Adrenal gland (tissue), 12 donors: ENCODE measurements around the gene APBB2. TPM values are rescaled to one million over a fixed set of nuclear protein-coding genes. Genes with fewer than 3 reads are reported as not detected.
A peak's percentile ranks its signal among the peaks of the same experiment; 100 is the strongest.

Source experiments
- DNase-seq, 7 donors: peaks; one replicate each; pipeline ENCODE4 v3.0.0-alpha.2; 2019 to 2020
- H3K27ac ChIP-seq, 5 donors: fragments of 200-600 bp; sonication (generic) in 4 of 5; 1 replicate in 3 of 5; 2 replicates in 2 of 5; pipeline versions ENCODE4 v1.5.1 to v1.8.0; 2016 to 2020; ENCODE audit warnings: mild to moderate bottlenecking in 1 of 5
- H3K27me3 ChIP-seq: fragments of 200-600 bp; 2 replicates; pipeline ENCODE4 v1.8.0; 2021
- H3K36me3 ChIP-seq, 2 donors: fragments of 200-600 bp; replicated peaks in 1 of 2; 1 replicate in 1 of 2; 2 replicates in 1 of 2; pipeline versions ENCODE4 v1.5.1 to v1.8.0; 2018 to 2022
- H3K4me1 ChIP-seq, 2 donors: fragments of 200-600 bp; replicated peaks in 1 of 2; 1 replicate in 1 of 2; 2 replicates in 1 of 2; pipeline versions ENCODE4 v1.5.1 to v1.8.0; 2018 to 2021
- H3K4me3 ChIP-seq, 4 donors: fragments of 200-600 bp; sonication (generic) in 3 of 4; one replicate each; pipeline ENCODE4 v1.5.1; 2016 to 2018
- H3K9me3 ChIP-seq, 3 donors: fragments of 200-600 bp; sonication (generic) in 1 of 3; replicated peaks in 1 of 3; 1 replicate in 2 of 3; 2 replicates in 1 of 3; pipeline versions ENCODE4 v1.5.1 to v1.8.0; 2016 to 2021
- CTCF ChIP-seq, 6 experiments: fragments of 450-650 bp in 4 of 6; fragments of 200-600 bp in 2 of 6; sonication (generic) in 1 of 6; IDR thresholded peaks; 1 replicate in 5 of 6; 2 replicates in 1 of 6; pipeline versions ENCODE4 v1.5.1 to v1.8.0; 2016 to 2021; ENCODE audit warnings: antibody characterized with exemption in 6 of 6, mild to moderate bottlenecking in 2 of 6, moderate library complexity in 1 of 6
- POLR2A ChIP-seq, 2 donors: fragments of 450-650 bp; IDR thresholded peaks; one replicate each; pipeline ENCODE4 v1.6.1; 2017; ENCODE audit warnings: antibody characterized with exemption in 2 of 2, mild to moderate bottlenecking in 2 of 2, moderate library complexity in 1 of 2
- WGBS, 4 donors: extraction: QIAGEN DNeasy Blood & Tissue Kit in 2 of 4; methylation state at CpG; one replicate each; pipeline versions ENCODE4 v1.1.5 to v1.1.7; 2013 to 2017; 5-methylcytosine and 5-hydroxymethylcytosine counted together
- intact Hi-C, 2 donors: fragments of 100-400 bp; cut with DNase I; formaldehyde crosslinking; loops; one replicate each; pipeline versions ENCODE4 v1.14.1 to v1.15.0; 2022 to 2023
- polyA plus RNA-seq, 3 donors: library from polyadenylated mRNA; stranded (reverse); fragments of 200-250 nt in 2 of 3; fragments of 350-450 nt in 1 of 3; fragmentation: Illumina TruSeq in 1 of 3; extraction: RNeasy Lipid Tissue Mini Kit (QIAGEN cat#74804) in 1 of 3; gene quantifications; one replicate each; pipeline ENCODE4 v1.2.3, GENCODE V29; 2013 to 2014
- total RNA-seq, 9 donors: library from RNA; depleted of rRNA in 4 of 9; stranded (reverse); fragments of >200 nt in 4 of 9; fragments of 120-200 nt in 1 of 9; fragmentation: NEBNext Ultra II Directional in 1 of 9; extraction: Animal tissue kit (Norgen Biotek cat#: 25700) in 1 of 9; gene quantifications; one replicate each; pipeline versions ENCODE4 v1.1.0 to v1.2.4, GENCODE V29; 2013 to 2023
- donor health status: healthy with polysubstance abuse.
- donor health status: Bipolar disorder and iron deficiency.
- donor health status: DM: yes; HTN: yes; CAD: no.
- donor health status: DM: no; HTN: no; CAD: no.
- donor health status: DM: no; HTN: no; CAD: no.
- donor health status: DM: yes; HTN: yes; CAD: no.

The APBB2 gene
- total and polyA plus RNA-seq, 12 donors: 12.4 to 135 (median 39.7) TPM

GRCh38 chr4:41136456-41136855, 77.9 kb downstream of the APBB2 start:
- intact Hi-C loops: no loop called here
- Histone ChIP-seq H3K27ac (no peak overlapping the region), H3K4me1 (peaks cover 0 to 32% of the 10 kb centered on the region in 2 donors), H3K27me3 (no peaks in the 10 kb centered on the region), H3K9me3 (no peaks in the 10 kb centered on the region), H3K36me3 (no peaks in the 10 kb centered on the region), H3K4me3 (no peak overlapping the region)
- 63 to 84% (median 70%) methylated on average over 3 of the region's 3 CpGs for WGBS, 4 donors
- no peak for TF ChIP-seq CTCF (IDR thresholded peaks at IDR 0.05)
- no peak for TF ChIP-seq POLR2A (IDR thresholded peaks at IDR 0.05)
- no peak for DNase-seq

- no peaks in the 10 kb centered on the region for H3K36me3 ChIP-seq
- H3K4me1 ChIP-seq: peaks cover 0 to 32% of the 10 kb centered on the region in 2 donors
- no peak overlapping the region for H3K4me3 ChIP-seq
- intact Hi-C loops: no loop called here
- H3K27me3 ChIP-seq: no peaks in the 10 kb centered on the region
- 62 to 75% (median 70%) methylated on average over 2 of the region's 2 CpGs for WGBS, 4 donors
- TF ChIP-seq CTCF (IDR thresholded peaks at IDR 0.05): no peak
- no peak for TF ChIP-seq POLR2A (IDR thresholded peaks at IDR 0.05)
- no peaks in the 10 kb centered on the region for H3K9me3 ChIP-seq
- no peak for DNase-seq
- H3K27ac ChIP-seq: no peak overlapping the region
Observed at GRCh38 chr4:41135801-41136200, 78.5 kb downstream of the APBB2 start.

GRCh38 chr4:41134581-41134980, 79.8 kb downstream of the APBB2 start:
- H3K27ac ChIP-seq: no peak overlapping the region
- intact Hi-C loops: no loop called here
- DNase-seq: no peak
- H3K4me3 ChIP-seq: no peak overlapping the region
- no peaks in the 10 kb centered on the region for H3K27me3 ChIP-seq
- 70 to 71% (median 70%) methylated on average over 2 of the region's 2 CpGs for WGBS, 4 donors
- H3K4me1 ChIP-seq: peaks cover 0 to 32% of the 10 kb centered on the region in 2 donors
- H3K9me3 ChIP-seq: no peaks in the 10 kb centered on the region
- no peaks in the 10 kb centered on the region for H3K36me3 ChIP-seq
- TF ChIP-seq POLR2A (IDR thresholded peaks at IDR 0.05) (no peak), CTCF (IDR thresholded peaks at IDR 0.05) (no peak)

GRCh38 chr4:41133454-41134018, 80.8 kb downstream of the APBB2 start:
- Histone ChIP-seq H3K9me3 (no peaks in the 10 kb centered on the region), H3K27me3 (no peaks in the 10 kb centered on the region), H3K27ac (peak overlapping the region in 1 of 5 donors; percentile 23), H3K4me3 (no peak overlapping the region), H3K4me1 (peaks cover 0 to 32% of the 10 kb centered on the region in 2 donors), H3K36me3 (no peaks in the 10 kb centered on the region)
- no peak for DNase-seq
- TF ChIP-seq POLR2A (IDR thresholded peaks at IDR 0.05): no peak
- TF ChIP-seq CTCF (IDR thresholded peaks at IDR 0.05): no peak
- intact Hi-C loops: no loop called here
- 78 to 90% (median 82%) methylated on average over 3 of the region's 3 CpGs for WGBS, 4 donors
